WERI-Rb-1 (cell line): ENCODE data around the gene DOK5.

Experiments
- DNase-seq: peaks from one replicate; pipeline ENCODE4 v3.0.0-alpha.2; 2020
- H3K27ac ChIP-seq: fragments of 250-450 bp; sonication (Bioruptor Pico); 2 replicates; pipeline ENCODE4 v1.5.1; 2020; ENCODE audit warnings: mild to moderate bottlenecking, moderate library complexity
- H3K27me3 ChIP-seq: fragments of 250-450 bp; sonication (Bioruptor Pico); 2 replicates; pipeline ENCODE4 v1.5.1; 2021; ENCODE audit warnings: mild to moderate bottlenecking, low read depth, moderate library complexity; ENCODE audit not compliant: insufficient read depth, severe bottlenecking
- H3K36me3 ChIP-seq: fragments of 250-450 bp; sonication (Bioruptor Pico); 2 replicates; pipeline ENCODE4 v1.5.1; 2020; ENCODE audit warnings: mild to moderate bottlenecking, moderate library complexity
- H3K4me3 ChIP-seq: 2 replicates; pipeline ENCODE4 v1.5.1; 2011; ENCODE audit warnings: low read depth, mild to moderate bottlenecking, control low read depth, low read length
- H3K9me3 ChIP-seq: fragments of 250-450 bp; sonication (Bioruptor Pico); 2 replicates; pipeline ENCODE4 v1.5.1; 2021; ENCODE audit warnings: mild to moderate bottlenecking, moderate library complexity; ENCODE audit not compliant: severe bottlenecking
- CTCF ChIP-seq: IDR thresholded peaks from 2 replicates; pipeline ENCODE4 v1.5.1; 2011; ENCODE audit warnings: low read depth, mild to moderate bottlenecking, control low read depth, inconsistent platforms, low read length

The DOK5 gene

GRCh38 chr20:54475334-54476168, at the start of gene DOK5:
TSS of gene DOK5 (plus strand) at chr20:54475593. CDS start at chr20:54475947, 354 bp downstream.
- no peaks in the 10 kb centered on the region for H3K9me3 ChIP-seq
- H3K36me3 ChIP-seq, result no peaks in the 10 kb centered on the region
- H3K27me3 ChIP-seq, result peaks cover 74% of the 10 kb centered on the region
- no peak for TF ChIP-seq CTCF
- no peak within 1 kb of the TSS for H3K27ac ChIP-seq
- H3K4me3 ChIP-seq, result no peak within 1 kb of the TSS
- no peak for DNase-seq

- DNase-seq, result no peak
- no peak for TF ChIP-seq CTCF
- Histone ChIP-seq H3K36me3 (no peaks in the 10 kb centered on the region), H3K9me3 (no peaks in the 10 kb centered on the region), H3K4me3 (no peak overlapping the region), H3K27me3 (peaks cover 26% of the 10 kb centered on the region), H3K27ac (no peak overlapping the region)
These were observed 46.0 kb upstream of the DOK5 start for GRCh38 chr20:54429364-54429763.

- no peak for DNase-seq
- no peak overlapping the region for H3K4me3 ChIP-seq
- no peak overlapping the region for H3K27ac ChIP-seq
- no peaks in the 10 kb centered on the region for H3K36me3 ChIP-seq
- H3K27me3 ChIP-seq, result peaks cover 42% of the 10 kb centered on the region
- TF ChIP-seq CTCF, result no peak
- no peaks in the 10 kb centered on the region for H3K9me3 ChIP-seq
These were observed 44.0 kb upstream of the DOK5 start for GRCh38 chr20:54431156-54431944.

GRCh38 chr20:54432966-54433365, 42.4 kb upstream of the DOK5 start:
- no peak overlapping the region for H3K27ac ChIP-seq
- no peak for TF ChIP-seq CTCF
- H3K36me3 ChIP-seq, result no peaks in the 10 kb centered on the region
- no peaks in the 10 kb centered on the region for H3K9me3 ChIP-seq
- peaks cover 52% of the 10 kb centered on the region for H3K27me3 ChIP-seq
- H3K4me3 ChIP-seq, result no peak overlapping the region
- DNase-seq, result no peak

GRCh38 chr20:54433636-54434035, 41.8 kb upstream of the DOK5 start:
- H3K36me3 ChIP-seq, result no peaks in the 10 kb centered on the region
- DNase-seq, result no peak
- H3K4me3 ChIP-seq, result no peak overlapping the region
- no peak for TF ChIP-seq CTCF
- peaks cover 58% of the 10 kb centered on the region for H3K27me3 ChIP-seq
- no peak overlapping the region for H3K27ac ChIP-seq
- H3K9me3 ChIP-seq, result no peaks in the 10 kb centered on the region
